ENCODE measurements around the gene POLRMT.

- no peak for TF ChIP-seq CTCF (IDR thresholded peaks at IDR 0.05)
- no peak for TF ChIP-seq POLR2A (IDR thresholded peaks at IDR 0.05)
Observed at GRCh38 chr19:639253-640160, 6.2 kb upstream of the POLRMT start, which contains the start of gene FGF22.
